A549 (cell line): ENCODE measurements around the gene SPACA6. TPM values are rescaled to one million over a fixed set of nuclear protein-coding genes. Genes with fewer than 3 reads are reported as not detected.

Source experiments
- ATAC-seq, 2 experiments: fragments of 200-7000 bp in 1 of 2; fragments of >200 bp in 1 of 2; cut with Nextera tagmentation in 1 of 2; cut with Tn5 transposase in 1 of 2; 3 replicates each; pipeline versions ENCODE4 v1.8.0 to v1.9.1; 2018 to 2020; ENCODE audit warnings: mild to moderate bottlenecking in 1 of 2, moderate library complexity in 1 of 2
- CTCF ChIA-PET: fragments of 300-600 bp; sonication (Branson Sonifier 250); formaldehyde crosslinking; extraction: SDS; loops from one replicate; lab custom pipeline; 2021; ENCODE audit warnings: antibody characterized with exemption, inconsistent platforms; lab: Yijun Ruan, JAX
- POLR2A ChIA-PET: fragments of 350-600 bp; formaldehyde crosslinking; extraction: SDS; loops from one replicate; lab custom pipeline; 2021; ENCODE audit warnings: antibody characterized with exemption, inconsistent platforms; lab: Yijun Ruan, JAX
- DNase-seq, 2 experiments: peaks; one replicate each; pipeline versions ENCODE4 v3.0.0 to v3.0.0-alpha.2; 2011 to 2016; ENCODE audit warnings: low read depth in 1 of 2, low spot score in 1 of 2
- FAIRE-seq: peaks from 2 replicates; lab custom pipeline; 2011; peaks lifted over from hg19 to GRCh38; lab: Jason Lieb, UNC
- H3K27ac ChIP-seq, 2 experiments: fragments of >200 bp; sonication (Bioruptor Twin); formaldehyde crosslinking; 3 replicates each; pipeline ENCODE4 v1.5.1; 2016 to 2017
- H3K4me1 ChIP-seq: fragments of >200 bp; sonication (Bioruptor Twin); formaldehyde crosslinking; 3 replicates; pipeline ENCODE4 v1.6.1; 2016
- H3K4me2 ChIP-seq: fragments of >200 bp; sonication (Bioruptor Twin); formaldehyde crosslinking; 3 replicates; pipeline ENCODE4 v1.6.1; 2016
- H3K4me3 ChIP-seq: fragments of >200 bp; sonication (Bioruptor Twin); formaldehyde crosslinking; 3 replicates; pipeline ENCODE4 v1.5.1; 2016
- H3K9me3 ChIP-seq: fragments of >200 bp; sonication (Bioruptor Twin); formaldehyde crosslinking; 3 replicates; pipeline ENCODE4 v1.6.1; 2016
- BHLHE40 ChIP-seq: IDR thresholded peaks from 2 replicates; pipeline ENCODE4 v1.6.1; 2012; ENCODE audit warnings: low read depth, low read length, inconsistent platforms
- CHD2 ChIP-seq: fragments of 150-350 bp; IDR thresholded peaks from 2 replicates; pipeline ENCODE4 v1.6.1; 2014; ENCODE audit warnings: low read length; ENCODE audit not compliant: partially characterized antibody
- EP300 ChIP-seq, 2 experiments: fragments of >200 bp; sonication (Bioruptor Twin); formaldehyde crosslinking; IDR thresholded peaks; 2 replicates in 1 of 2; 3 replicates in 1 of 2; pipeline ENCODE4 v1.6.1; 2016 to 2017
- FOSL2 ChIP-seq, 2 experiments: fragments of 450-650 bp in 1 of 2; fragments of >200 bp in 1 of 2; sonication (Bioruptor Twin) in 1 of 2; formaldehyde crosslinking; IDR thresholded peaks; 2 replicates each; pipeline versions ENCODE4 v1.5.0 to v1.6.1; 2016 to 2020; ENCODE audit warnings: mild to moderate bottlenecking in 1 of 2, moderate library complexity in 1 of 2
- FOXS1 ChIP-seq: fragments of 250-450 bp; sonication (Bioruptor Pico); IDR thresholded peaks from 2 replicates; pipeline ENCODE4 v1.5.0; 2020; ENCODE audit warnings: mild to moderate bottlenecking, moderate library complexity
- GATA3 ChIP-seq: IDR thresholded peaks from 2 replicates; pipeline ENCODE4 v1.6.1; 2012; ENCODE audit warnings: borderline replicate concordance
- HEYL ChIP-seq: fragments of 250-450 bp; sonication (Bioruptor Pico); IDR thresholded peaks from 2 replicates; pipeline ENCODE4 v1.8.0; 2021; ENCODE audit warnings: mild to moderate bottlenecking, moderate library complexity
- HOXB13 ChIP-seq: fragments of 250-450 bp; sonication (Bioruptor Pico); IDR thresholded peaks from 2 replicates; pipeline ENCODE4 v1.5.0; 2020; ENCODE audit warnings: low read depth, mild to moderate bottlenecking, moderate library complexity
- JUN ChIP-seq, 2 experiments: fragments of >200 bp; sonication (Bioruptor Twin); formaldehyde crosslinking; IDR thresholded peaks; 2 replicates in 1 of 2; 3 replicates in 1 of 2; pipeline ENCODE4 v1.6.1; 2016 to 2017
- MAZ ChIP-seq: fragments of 150-350 bp; IDR thresholded peaks from 2 replicates; pipeline ENCODE4 v1.6.1; 2014; ENCODE audit warnings: antibody characterized with exemption, low read depth, low read length, borderline replicate concordance
- RARB ChIP-seq: fragments of 250-450 bp; sonication (Bioruptor Pico); IDR thresholded peaks from 2 replicates; pipeline ENCODE4 v1.8.0; 2021; ENCODE audit warnings: mild to moderate bottlenecking, moderate library complexity
- RFX5 ChIP-seq: fragments of 450-650 bp; IDR thresholded peaks from 2 replicates; pipeline ENCODE4 v1.7.1; 2014; ENCODE audit warnings: antibody characterized with exemption, mild to moderate bottlenecking, moderate library complexity
- RNF2 ChIP-seq: fragments of 200-600 bp; sonication (generic); IDR thresholded peaks from 2 replicates; pipeline ENCODE4 v1.6.1; 2016; ENCODE audit warnings: low read depth, mild to moderate bottlenecking, antibody characterized with exemption, moderate library complexity, borderline replicate concordance
- SMC3 ChIP-seq: fragments of >200 bp; sonication (Bioruptor Twin); formaldehyde crosslinking; IDR thresholded peaks from 3 replicates; pipeline ENCODE4 v1.6.1; 2018; ENCODE audit warnings: inconsistent platforms
- SREBF2 ChIP-seq: fragments of 450-650 bp; IDR thresholded peaks from 2 replicates; pipeline ENCODE4 v1.6.1; 2014; ENCODE audit warnings: mild to moderate bottlenecking, moderate library complexity
- TP53 ChIP-seq: fragments of 250-450 bp; sonication (Bioruptor Pico); IDR thresholded peaks from 2 replicates; pipeline ENCODE4 v1.5.0; 2021; ENCODE audit warnings: mild to moderate bottlenecking, moderate library complexity
- WGBS: methylation state at CpG from one replicate; pipeline ENCODE4 v1.1.6; 2017; ENCODE audit errors: missing lambda C conversion rate; 5-methylcytosine and 5-hydroxymethylcytosine counted together
- polyA plus RNA-seq, 4 experiments: library from polyadenylated mRNA; depleted of rRNA in 3 of 4; stranded (reverse); fragments of >200 nt; fragmentation: RNase III in 1 of 4; extraction: RNeasy Plus Mini Kit Qiagen cat#74134 plus additional on column Dnase treatment in 1 of 4; gene quantifications; 2 replicates in 3 of 4; 3 replicates in 1 of 4; pipeline ENCODE4 v1.2.3, GENCODE V29; 2011 to 2017
- TF ChIP-seq, protein P1 (sequence below): fragments of 250-450 bp; sonication (Bioruptor Pico); IDR thresholded peaks from 2 replicates; pipeline ENCODE4 v1.5.0; 2020; ENCODE audit warnings: low read depth, mild to moderate bottlenecking, moderate library complexity
- TF ChIP-seq, protein P2 (sequence below): fragments of >200 bp; sonication (Bioruptor Twin); formaldehyde crosslinking; IDR thresholded peaks from 2 replicates; pipeline ENCODE4 v1.6.1; 2016
- TF ChIP-seq, protein P3 (sequence below): IDR thresholded peaks from 2 replicates; pipeline ENCODE4 v1.6.1; 2012; ENCODE audit warnings: low read depth, borderline replicate concordance
- TF ChIP-seq, protein P4 (sequence below): fragments of 250-450 bp; sonication (Bioruptor Pico); IDR thresholded peaks from 2 replicates; pipeline ENCODE4 v1.5.0; 2021; ENCODE audit warnings: mild to moderate bottlenecking, moderate library complexity, borderline replicate concordance
- TF ChIP-seq, protein P5 (sequence below): fragments of >200 bp; sonication (Bioruptor Twin); formaldehyde crosslinking; IDR thresholded peaks from 3 replicates; pipeline ENCODE4 v1.5.1; 2016

SPACA6 gene
- polyA plus RNA-seq, 2 of the 4 experiments (the other 2 are of a cell fraction), result 9.5 to 36.4 TPM

DNA sequence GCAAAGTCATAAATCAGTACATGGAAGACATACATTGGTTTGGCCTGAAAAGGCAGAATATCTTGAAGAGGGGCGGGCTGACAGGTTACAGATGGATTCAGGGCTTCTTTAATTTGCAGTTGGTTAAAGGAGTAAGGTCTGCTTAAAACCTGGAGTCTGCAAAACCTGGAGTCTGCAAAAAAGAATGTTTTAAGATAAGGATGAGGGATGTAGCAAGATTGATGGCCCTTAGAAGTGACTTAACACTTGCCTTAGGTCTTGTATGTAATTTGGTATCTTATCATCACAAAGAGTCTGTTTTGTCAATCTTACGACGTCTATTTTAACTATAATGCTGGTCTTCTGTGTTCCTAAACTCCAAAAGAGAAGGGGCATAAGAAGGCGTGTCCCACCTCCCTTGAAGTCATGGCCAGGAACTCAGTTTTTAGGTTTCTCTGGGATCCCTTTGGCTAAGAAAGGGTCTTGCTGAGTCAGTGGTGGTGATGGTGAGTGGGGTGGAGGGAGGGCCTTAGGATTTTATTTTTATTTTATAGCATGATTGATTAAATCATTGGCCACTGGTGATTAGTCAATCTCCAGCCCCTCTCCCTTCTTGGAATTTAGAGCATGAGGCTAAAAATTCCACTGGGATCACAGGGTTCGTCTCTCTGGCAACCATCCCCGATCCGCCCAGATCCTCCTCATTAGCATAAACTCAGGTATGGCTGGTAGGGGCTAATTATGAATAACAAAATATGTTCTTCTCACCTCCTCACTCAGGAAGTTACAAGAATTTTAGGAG is 40.8 kb downstream of the SPACA6 start:
- Histone ChIP-seq H3K4me1 (no peaks in the 10 kb centered on the region), H3K4me2 (no peak overlapping the region), H3K9me3 (peaks cover 31% of the 10 kb centered on the region; the same call in 2 of the 3 replicates), H3K27ac (no peak overlapping the region), H3K4me3 (no peak overlapping the region)
- CTCF ChIA-PET, result interaction anchor here (0.6 kb wide), 1 partner anchor 119 kb away, joined by 3 read pairs; no protein-coding TSS in a partner anchor
- ATAC-seq (no peak), DNase-seq (no peak), FAIRE-seq (no peak)
- POLR2A ChIA-PET, result no interaction called here
- TF ChIP-seq, protein P1, sequence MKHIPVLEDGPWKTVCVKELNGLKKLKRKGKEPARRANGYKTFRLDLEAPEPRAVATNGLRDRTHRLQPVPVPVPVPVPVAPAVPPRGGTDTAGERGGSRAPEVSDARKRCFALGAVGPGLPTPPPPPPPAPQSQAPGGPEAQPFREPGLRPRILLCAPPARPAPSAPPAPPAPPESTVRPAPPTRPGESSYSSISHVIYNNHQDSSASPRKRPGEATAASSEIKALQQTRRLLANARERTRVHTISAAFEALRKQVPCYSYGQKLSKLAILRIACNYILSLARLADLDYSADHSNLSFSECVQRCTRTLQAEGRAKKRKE (CRISPR knock-in tag), result no peak
- no peak for TF ChIP-seq TP53 (CRISPR knock-in tag)
- no peak for TF ChIP-seq HOXB13 (CRISPR knock-in tag)
- TF ChIP-seq, protein P2, sequence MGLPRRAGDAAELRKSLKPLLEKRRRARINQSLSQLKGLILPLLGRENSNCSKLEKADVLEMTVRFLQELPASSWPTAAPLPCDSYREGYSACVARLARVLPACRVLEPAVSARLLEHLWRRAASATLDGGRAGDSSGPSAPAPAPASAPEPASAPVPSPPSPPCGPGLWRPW, result no peak
- TF ChIP-seq, protein P3, sequence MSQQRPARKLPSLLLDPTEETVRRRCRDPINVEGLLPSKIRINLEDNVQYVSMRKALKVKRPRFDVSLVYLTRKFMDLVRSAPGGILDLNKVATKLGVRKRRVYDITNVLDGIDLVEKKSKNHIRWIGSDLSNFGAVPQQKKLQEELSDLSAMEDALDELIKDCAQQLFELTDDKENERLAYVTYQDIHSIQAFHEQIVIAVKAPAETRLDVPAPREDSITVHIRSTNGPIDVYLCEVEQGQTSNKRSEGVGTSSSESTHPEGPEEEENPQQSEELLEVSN, result no peak
- TF ChIP-seq SMC3, result no peak
- TF ChIP-seq RARB, result no peak
- no peak for TF ChIP-seq CHD2
- TF ChIP-seq RFX5, result no peak
- no peak for TF ChIP-seq RNF2
- TF ChIP-seq EP300 (IDR thresholded peaks at IDR 0.05), result no peak
- no peak for TF ChIP-seq GATA3
- TF ChIP-seq FOXS1 (CRISPR knock-in tag), result no peak
- TF ChIP-seq, protein P4, sequence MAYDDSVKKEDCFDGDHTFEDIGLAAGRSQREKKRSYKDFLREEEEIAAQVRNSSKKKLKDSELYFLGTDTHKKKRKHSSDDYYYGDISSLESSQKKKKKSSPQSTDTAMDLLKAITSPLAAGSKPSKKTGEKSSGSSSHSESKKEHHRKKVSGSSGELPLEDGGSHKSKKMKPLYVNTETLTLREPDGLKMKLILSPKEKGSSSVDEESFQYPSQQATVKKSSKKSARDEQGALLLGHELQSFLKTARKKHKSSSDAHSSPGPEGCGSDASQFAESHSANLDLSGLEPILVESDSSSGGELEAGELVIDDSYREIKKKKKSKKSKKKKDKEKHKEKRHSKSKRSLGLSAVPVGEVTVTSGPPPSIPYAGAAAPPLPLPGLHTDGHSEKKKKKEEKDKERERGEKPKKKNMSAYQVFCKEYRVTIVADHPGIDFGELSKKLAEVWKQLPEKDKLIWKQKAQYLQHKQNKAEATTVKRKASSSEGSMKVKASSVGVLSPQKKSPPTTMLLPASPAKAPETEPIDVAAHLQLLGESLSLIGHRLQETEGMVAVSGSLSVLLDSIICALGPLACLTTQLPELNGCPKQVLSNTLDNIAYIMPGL (CRISPR knock-in tag), result no peak
- TF ChIP-seq HEYL (CRISPR knock-in tag), result no peak
- TF ChIP-seq SREBF2, result no peak
- WGBS, result 19% methylated on average over 7 of the region's 7 CpGs

DNA sequence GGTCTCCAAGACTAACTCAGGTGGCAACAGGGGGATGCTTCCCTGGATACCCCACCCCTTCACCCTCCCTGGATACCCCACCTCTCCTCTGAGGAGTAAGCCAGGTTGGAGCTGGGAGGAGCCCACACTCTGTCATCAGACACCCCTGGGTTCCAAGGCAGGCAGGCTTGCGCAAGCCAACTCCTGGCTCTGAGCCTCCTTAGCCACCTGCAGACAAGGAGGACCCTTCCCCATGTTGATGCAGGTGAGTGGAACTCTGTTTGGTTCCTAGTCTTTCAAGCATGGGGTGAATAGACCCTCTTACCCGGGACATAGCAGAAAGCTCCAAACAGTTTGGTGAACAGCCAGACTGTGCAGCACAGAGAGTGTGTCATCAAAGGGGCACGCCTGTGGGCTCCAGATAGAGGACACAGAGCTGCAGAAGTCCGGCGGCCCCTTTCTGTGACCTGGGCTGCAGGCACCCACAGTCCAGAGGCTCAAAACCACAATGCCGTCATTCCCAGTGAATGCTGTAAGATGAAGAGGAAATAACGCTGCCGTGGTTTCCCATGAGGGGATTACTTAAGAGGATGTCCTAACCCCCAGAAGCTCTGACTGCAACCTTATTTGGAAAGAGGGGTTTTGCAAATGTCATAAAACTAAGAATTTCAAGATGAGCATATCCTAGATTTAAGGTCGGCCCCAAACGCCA is 42.8 kb downstream of the SPACA6 start:
- no peak overlapping the region for H3K4me3 ChIP-seq
- 33% methylated on average over 10 of the region's 10 CpGs for WGBS
- ATAC-seq, result 0 out of 6 replicates have a peak, but pooled peaks of 1 of the 2 experiments have one; percentile 13
- H3K4me1 ChIP-seq, result no peaks in the 10 kb centered on the region
- FAIRE-seq, result no peak
- no peak for DNase-seq
- CTCF ChIA-PET, result interaction anchor here (1.6 kb wide), 1 partner anchor 42 kb away, joined by 3 read pairs; no protein-coding TSS in a partner anchor
- no peak overlapping the region for H3K27ac ChIP-seq
- no peak overlapping the region for H3K4me2 ChIP-seq
- H3K9me3 ChIP-seq, result peaks cover 25% of the 10 kb centered on the region; the same call in 1 of the 3 replicates
- POLR2A ChIA-PET, result no interaction called here
- TF ChIP-seq JUN (IDR thresholded peaks at IDR 0.05), result no peak
- TF ChIP-seq, protein P4 (CRISPR knock-in tag), result no peak
- TF ChIP-seq FOSL2 (IDR thresholded peaks at IDR 0.05), result no peak
- TF ChIP-seq FOSL2 (CRISPR knock-in tag; IDR thresholded peaks at IDR 0.05), result no peak
- TF ChIP-seq, protein P5, sequence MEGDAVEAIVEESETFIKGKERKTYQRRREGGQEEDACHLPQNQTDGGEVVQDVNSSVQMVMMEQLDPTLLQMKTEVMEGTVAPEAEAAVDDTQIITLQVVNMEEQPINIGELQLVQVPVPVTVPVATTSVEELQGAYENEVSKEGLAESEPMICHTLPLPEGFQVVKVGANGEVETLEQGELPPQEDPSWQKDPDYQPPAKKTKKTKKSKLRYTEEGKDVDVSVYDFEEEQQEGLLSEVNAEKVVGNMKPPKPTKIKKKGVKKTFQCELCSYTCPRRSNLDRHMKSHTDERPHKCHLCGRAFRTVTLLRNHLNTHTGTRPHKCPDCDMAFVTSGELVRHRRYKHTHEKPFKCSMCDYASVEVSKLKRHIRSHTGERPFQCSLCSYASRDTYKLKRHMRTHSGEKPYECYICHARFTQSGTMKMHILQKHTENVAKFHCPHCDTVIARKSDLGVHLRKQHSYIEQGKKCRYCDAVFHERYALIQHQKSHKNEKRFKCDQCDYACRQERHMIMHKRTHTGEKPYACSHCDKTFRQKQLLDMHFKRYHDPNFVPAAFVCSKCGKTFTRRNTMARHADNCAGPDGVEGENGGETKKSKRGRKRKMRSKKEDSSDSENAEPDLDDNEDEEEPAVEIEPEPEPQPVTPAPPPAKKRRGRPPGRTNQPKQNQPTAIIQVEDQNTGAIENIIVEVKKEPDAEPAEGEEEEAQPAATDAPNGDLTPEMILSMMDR, result no peak
- no peak for TF ChIP-seq MAZ
- TF ChIP-seq BHLHE40, result no peak
- TF ChIP-seq, protein P2, result no peak
